Measurements from ENCODE around the gene PRDX1.
"Not testable (repeated sequence)": the region's sequence is repeated elsewhere in the genome, so short reads cannot be mapped to it uniquely, and the experiment has no call there.

The PRDX1 gene

DNA sequence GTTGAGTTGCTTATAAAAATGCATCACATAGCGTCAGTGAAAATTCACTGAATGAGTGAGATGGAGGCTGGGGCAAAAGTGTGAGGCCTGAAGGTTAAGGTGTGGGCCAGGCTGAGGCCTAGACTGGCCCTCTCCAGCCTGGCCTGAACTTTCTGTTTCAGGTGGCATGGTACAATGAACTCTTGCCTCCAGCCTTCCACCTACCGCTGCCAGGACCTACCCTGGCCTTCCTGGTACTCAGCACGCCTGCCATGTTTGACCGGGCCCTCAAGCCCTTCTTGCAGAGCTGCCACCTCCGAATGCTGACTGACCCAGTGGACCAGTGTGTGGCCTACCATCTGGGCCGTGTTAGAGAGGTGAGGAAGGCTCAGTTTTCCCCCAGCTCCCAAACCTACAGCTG lies 14.5 kb downstream of the PRDX1 start:
- no peak for DNase-seq (ENCODE audit: extremely low read depth in 1 of 2, low read depth in 1 of 2)

DNA sequence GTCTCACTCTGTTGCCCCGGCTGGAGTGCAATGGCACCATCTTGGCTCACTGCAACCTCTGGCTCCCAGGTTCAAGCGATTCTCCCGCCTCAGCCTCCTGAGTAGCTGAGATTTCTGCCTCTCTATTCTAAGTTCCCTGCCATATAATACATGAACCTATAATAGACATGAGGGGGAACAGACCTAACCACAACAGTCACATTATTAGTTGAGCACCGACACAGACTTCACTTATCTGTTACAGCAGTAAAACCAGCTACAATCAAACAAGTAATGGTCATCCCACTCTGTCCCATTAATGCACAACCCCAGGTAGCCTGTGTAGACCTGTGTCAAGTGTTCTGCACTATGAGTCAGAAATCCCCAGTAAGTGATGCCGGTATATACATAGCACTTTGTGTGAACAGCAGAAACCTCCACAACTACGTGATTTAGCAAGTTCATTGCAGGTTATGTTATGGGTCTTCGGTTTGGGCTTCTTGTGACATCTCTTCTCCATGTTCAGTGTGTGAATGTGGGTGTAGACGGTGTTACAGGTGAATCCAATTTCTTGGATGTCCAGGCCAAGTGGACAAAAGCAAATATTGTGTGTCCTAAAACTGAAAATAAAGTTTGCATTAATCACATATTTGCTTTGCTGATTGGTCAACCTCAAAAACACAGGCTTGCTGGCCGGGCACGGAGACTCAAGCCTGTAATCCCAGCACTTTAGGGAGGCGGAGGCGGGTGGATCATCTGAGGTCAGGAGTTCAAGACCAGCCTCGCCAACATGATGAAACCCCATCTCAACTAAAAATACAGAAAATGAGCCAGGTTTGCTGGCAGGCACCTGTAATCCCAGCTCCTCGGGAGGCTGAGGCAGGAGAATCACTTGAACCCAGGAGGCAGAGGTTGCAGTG lies 18.0 kb downstream of the PRDX1 start:
- no peak for DNase-seq (ENCODE audit: extremely low read depth in 1 of 2, low read depth in 1 of 2)

GRCh38 chr1:45501505-45501859 lies 20.2 kb downstream of the PRDX1 start:
- DNase-seq (ENCODE audit: extremely low read depth in 1 of 2, low read depth in 1 of 2) = no peak

- no peak for DNase-seq (ENCODE audit: extremely low read depth in 1 of 2, low read depth in 1 of 2)
Measured at GRCh38 chr1:45499415-45499769, 22.3 kb downstream of the PRDX1 start.

- DNase-seq (ENCODE audit: extremely low read depth in 1 of 2, low read depth in 1 of 2) = no peak
Measured at GRCh38 chr1:45498279-45498678, 23.4 kb downstream of the PRDX1 start.

DNA sequence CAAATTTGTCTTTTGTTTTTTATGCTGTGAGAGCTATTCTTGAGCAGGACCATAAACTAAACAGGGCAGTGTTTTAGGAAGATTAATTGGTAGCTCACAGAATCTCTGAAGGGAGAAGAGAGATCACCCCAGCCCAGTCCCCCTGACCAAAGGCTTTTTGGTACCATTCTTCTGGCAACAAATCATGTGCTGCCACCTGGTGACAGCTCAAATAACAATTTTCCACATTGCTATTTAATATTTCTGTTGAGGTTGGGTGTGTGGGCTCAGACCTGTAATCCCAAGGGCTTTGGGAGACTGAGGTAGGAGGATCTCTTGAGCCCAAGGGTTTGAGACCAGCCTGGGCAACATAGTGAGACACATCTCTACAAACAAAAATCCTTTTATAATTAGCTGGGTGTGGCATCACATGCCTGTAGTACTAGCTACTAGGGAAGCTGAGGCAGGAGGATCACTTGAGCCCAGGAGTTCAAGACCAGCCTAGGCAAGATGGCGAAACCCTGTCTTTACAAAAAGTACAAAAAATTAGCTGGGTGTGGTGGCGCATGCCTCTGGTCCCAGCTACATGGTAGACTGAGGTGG lies 28.5 kb downstream of the PRDX1 start:
- peak; percentile 7 to 19 for DNase-seq (ENCODE audit: extremely low read depth in 1 of 2, low read depth in 1 of 2)

DNA sequence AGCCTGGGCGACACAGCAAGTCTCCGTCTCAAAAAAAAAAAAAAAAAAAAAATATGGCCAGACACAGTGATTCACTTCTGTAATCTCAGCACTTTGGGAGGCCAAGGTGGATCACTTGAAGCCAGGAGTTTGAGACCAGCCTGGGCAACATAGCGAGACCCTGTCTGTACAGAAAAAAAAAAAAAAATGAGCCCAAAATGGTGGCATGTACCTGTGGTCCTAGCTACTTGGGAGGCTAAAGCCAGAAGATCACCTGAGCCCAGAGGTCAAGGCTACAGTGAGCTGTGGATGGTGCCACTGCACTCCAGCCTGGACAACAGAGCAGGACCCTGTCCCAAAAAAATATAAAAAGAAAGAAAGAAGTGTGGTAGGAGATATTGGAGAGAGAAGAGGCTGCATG lies 29.0 kb downstream of the PRDX1 start:
- no peak for DNase-seq (ENCODE audit: extremely low read depth in 1 of 2, low read depth in 1 of 2)

DNA sequence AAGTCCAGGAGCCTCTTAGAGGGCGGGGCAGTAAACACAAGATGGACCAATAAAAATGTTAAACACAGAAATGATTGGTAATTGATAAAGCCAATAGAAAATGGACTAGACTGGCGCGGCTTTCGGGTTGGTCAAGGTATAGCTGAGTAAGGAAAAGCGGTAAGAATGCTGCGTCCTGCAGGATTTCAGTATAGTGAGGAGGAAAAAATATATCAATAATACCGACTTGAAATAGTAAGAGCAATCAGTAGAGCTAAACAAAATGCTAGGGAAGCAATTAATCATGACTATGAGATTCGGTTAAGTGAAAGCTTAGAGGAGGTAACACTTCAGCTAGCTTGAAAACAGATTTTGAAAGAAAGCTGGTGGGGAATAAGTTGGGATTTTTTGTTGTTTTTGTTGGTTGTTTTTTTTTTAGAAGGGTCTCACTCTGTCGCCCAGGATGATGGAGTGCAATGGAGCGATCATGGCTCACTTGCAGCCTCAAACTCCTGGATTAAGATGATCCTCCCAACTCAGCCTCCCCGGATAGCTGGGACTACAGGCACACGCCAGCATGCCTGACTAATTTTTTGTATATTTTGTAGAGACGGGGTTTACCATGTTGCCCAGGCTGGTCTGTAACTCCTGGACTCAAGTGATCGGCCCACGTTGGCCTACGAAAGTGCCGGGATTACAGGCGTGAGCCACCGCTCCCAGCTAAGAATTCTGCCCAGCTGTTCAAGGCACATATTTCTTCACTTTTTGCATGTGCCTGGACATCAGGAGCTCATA lies 30.0 kb downstream of the PRDX1 start:
- no peak for DNase-seq (ENCODE audit: extremely low read depth in 1 of 2, low read depth in 1 of 2)

GRCh38 chr1:45490626-45491486 lies 30.8 kb downstream of the PRDX1 start, which contains the start of gene TESK2:
TESK2 (minus strand) TSS chr1:45491163; CDS start chr1:45457785, 33,378 bp downstream.
- peak; percentile 87 to 90 for DNase-seq (ENCODE audit: extremely low read depth in 1 of 2, low read depth in 1 of 2)

DNA sequence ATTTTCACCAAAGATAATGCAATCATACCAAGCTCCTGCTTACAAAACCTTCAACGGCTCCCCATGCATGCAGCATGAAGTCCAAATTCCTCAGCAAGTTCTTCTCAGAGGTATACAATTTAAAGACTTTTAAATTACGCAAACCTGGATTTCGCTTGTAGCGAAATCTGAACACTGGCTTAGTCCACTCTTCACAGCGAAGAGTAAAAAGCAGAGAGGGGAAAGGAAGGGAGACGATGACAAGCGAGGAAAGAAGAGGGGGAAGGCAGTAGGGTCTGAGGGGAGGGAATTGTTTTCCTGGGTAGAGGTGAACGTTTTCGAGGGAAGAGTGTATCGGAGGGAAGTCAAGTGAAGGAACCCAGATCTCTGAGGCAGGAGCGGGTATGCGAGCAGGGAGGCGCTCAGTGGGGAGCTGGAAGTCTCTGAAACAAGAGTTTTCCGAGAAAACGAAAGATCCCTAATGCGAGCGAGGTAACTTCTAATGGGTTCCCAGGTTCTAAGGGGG lies 31.5 kb downstream of the PRDX1 start:
- no peak for DNase-seq (ENCODE audit: extremely low read depth in 1 of 2, low read depth in 1 of 2)

DNA sequence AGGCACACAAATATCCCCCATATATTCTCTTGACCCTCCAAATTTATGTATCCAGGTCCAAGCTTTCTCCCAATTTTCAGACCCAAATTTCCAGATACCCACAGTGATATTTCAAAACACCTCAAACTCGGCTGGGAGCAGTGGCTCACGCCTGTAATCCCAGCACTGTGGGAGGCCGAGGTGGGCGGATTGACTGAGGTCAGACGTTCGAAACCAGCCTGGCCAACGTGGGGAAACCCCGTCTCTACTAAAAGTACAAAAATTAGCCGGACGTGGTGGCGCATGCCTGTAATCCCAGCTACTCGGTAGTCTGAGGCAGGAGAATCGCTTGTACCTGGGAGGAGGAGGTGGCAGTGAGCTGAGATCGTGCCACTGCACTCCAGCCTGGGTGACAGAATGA lies 32.3 kb downstream of the PRDX1 start:
- DNase-seq (ENCODE audit: extremely low read depth in 1 of 2, low read depth in 1 of 2) = not testable (repeated sequence)

DNA sequence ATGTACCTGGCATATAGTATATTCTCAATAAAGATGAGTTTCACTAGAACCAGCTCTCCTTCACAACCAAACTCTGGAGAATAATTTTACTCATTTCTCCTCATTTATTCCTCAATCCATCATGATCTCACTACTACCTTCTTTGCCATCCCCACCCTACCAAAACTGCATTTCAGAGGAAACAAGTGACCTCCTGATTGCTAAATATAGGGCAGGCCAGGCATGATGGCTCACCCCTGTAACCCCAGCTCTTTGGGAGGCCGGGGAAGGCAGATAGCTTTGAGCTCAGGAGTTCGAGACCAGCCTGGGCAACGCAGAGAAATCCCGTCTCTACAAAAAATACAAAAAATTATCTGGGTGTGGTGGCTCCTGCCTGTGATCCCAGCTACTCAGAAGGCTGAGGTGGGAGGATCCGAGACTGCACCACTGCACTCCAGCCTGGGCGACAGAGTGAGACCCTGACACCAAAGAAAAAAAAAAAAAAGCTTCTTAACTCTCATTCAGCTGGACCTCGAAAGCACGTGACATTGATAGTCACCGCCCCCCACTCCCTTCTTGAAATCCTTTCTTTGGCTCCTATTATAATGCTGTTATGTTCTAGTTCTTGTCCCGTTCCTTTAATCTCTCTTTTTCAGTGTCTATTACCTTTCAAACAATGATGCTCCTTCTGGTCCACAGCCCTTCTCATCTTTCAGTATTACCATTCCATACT lies 32.9 kb downstream of the PRDX1 start:
- DNase-seq (ENCODE audit: extremely low read depth in 1 of 2, low read depth in 1 of 2) = no peak

DNA sequence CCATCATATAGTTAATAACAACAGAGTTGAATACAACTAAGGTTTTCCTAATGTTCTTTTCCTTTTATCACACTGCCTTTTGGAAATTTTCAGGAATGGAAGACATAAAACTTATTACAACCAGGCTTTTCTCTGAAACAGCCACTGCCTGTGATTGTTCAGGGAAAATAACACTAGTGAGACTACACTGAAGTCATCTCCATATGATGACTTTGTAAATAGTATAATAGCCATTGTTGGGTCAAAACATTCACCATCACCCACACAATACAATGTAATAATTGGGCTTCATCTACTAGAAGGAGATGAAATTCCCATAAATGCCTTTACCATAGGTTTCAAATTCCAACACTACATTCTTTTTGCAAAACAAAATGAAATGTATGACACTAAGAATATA lies 35.7 kb downstream of the PRDX1 start:
- DNase-seq (ENCODE audit: extremely low read depth in 1 of 2, low read depth in 1 of 2) = no peak

GRCh38 chr1:45479039-45479748 lies 42.5 kb downstream of the PRDX1 start:
- no peak for DNase-seq (ENCODE audit: extremely low read depth in 1 of 2, low read depth in 1 of 2)

GRCh38 chr1:45478121-45478814 lies 43.4 kb downstream of the PRDX1 start:
- DNase-seq (ENCODE audit: extremely low read depth in 1 of 2, low read depth in 1 of 2) = no peak

- no peak for DNase-seq (ENCODE audit: extremely low read depth in 1 of 2, low read depth in 1 of 2)
Measured at GRCh38 chr1:45477646-45478045, 44.0 kb downstream of the PRDX1 start.

DNA sequence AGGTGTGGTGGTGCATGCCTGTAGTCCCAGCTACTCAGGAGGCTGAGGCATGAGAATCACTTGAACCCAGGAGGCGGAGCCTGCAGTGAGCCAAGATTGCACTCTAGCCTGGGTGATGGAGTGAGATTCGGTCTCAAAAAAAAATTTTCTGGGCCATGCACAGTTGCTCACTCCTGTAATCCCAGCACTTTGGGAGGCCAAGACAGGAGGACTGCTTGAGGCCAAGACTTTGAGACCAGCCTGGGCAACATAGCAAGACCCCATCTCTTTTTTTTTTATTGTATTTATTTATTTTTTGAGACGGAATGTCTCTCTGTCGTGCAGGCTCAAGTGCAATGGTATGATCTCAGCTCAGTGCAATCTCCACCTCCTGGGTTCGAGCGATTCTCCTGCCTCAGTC lies 47.5 kb downstream of the PRDX1 start:
- not testable (repeated sequence) for DNase-seq (ENCODE audit: extremely low read depth in 1 of 2, low read depth in 1 of 2)

DNA sequence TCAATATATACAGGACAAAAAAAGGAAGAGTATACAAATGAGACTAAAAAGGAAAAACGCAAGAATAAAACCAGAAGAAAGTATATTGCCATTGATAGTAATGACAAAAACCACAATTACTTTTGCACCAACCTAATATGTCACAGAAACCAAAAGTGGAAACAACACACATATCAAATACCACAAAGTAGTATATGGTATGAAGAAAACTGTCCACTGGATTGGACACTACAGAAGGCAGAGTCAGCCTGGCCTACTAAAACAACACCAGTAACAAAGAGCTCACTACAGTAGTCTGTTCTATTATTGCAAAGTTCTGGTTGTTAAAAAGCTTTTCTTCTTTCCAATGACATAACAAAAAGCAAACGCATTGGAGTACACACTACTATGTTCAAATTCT lies 48.4 kb downstream of the PRDX1 start:
- DNase-seq (ENCODE audit: extremely low read depth in 1 of 2, low read depth in 1 of 2) = no peak

DNA sequence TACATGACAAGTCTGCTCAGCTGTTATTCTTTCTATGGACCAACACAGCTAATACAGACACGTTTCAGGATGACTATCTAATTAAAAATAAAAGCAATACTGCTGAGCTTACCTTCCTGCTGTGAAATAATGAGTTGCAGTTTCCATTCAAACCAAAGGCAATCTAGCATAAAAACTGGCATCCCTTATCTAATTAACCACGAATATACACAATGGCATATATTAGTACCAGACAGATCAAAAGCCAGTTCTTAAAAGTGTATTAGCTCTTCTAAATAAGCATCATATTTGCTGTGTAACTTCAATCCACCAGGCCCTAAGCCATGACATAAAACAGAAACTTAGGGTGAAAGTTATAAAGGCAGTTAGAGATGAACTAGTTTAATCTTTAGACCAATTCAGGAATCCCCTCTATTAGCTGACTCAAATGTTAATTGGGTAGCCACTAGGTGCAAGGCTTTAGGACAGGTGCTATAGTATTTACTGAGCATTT lies 51.3 kb downstream of the PRDX1 start:
- DNase-seq (ENCODE audit: extremely low read depth in 1 of 2, low read depth in 1 of 2) = no peak
